Gastrocnemius medialis (tissue), 4 donors: Measurements from ENCODE around the gene PCDH10. TPM values are rescaled to one million over a fixed set of nuclear protein-coding genes. Genes with fewer than 3 reads are reported as not detected.

Source experiments
- ATAC-seq, 2 donors: fragments of 150-250 bp; one replicate each; pipeline ENCODE4 v1.9.1; 2016
- DNase-seq, 2 donors: peaks; one replicate each; pipeline ENCODE4 v3.0.0-alpha.2; 2019
- H3K27ac ChIP-seq, 4 donors: fragments of 200-600 bp; sonication (generic); 1 replicate in 1 of 4; 2 replicates in 3 of 4; pipeline ENCODE4 v1.5.1; 2016 to 2018; ENCODE audit warnings: mild to moderate bottlenecking in 2 of 4, moderate library complexity in 1 of 4
- H3K27me3 ChIP-seq, 3 donors: fragments of 200-600 bp; sonication (generic) in 2 of 3; 1 replicate in 1 of 3; 2 replicates in 2 of 3; pipeline versions ENCODE4 v1.5.1 to v1.6.0; 2016 to 2019; ENCODE audit warnings: mild to moderate bottlenecking in 1 of 3, moderate library complexity in 1 of 3
- H3K36me3 ChIP-seq, 2 donors: fragments of 200-600 bp; sonication (generic) in 1 of 2; one replicate each; pipeline ENCODE4 v1.5.1; 2017 to 2018
- H3K4me1 ChIP-seq, 2 donors: fragments of 200-600 bp; sonication (generic) in 1 of 2; one replicate each; pipeline ENCODE4 v1.5.1; 2016 to 2017; ENCODE audit warnings: mild to moderate bottlenecking in 2 of 2
- H3K4me3 ChIP-seq, 4 donors: fragments of 200-600 bp; sonication (generic) in 3 of 4; 1 replicate in 1 of 4; 2 replicates in 3 of 4; pipeline ENCODE4 v1.5.1; 2016 to 2019; ENCODE audit warnings: mild to moderate bottlenecking in 2 of 4
- H3K9me3 ChIP-seq, 3 donors: fragments of 200-600 bp; sonication (generic) in 2 of 3; 1 replicate in 1 of 3; 2 replicates in 2 of 3; pipeline ENCODE4 v1.5.1; 2016 to 2019
- CTCF ChIP-seq, 5 experiments: fragments of 450-650 bp in 3 of 5; fragments of 200-600 bp in 2 of 5; sonication (generic) in 2 of 5; IDR thresholded peaks in 4 of 5; conservative IDR thresholded peaks in 1 of 5; 1 replicate in 4 of 5; 2 replicates in 1 of 5; pipeline ENCODE4 v1.5.1; 2016 to 2019; ENCODE audit warnings: antibody characterized with exemption in 5 of 5, mild to moderate bottlenecking in 3 of 5, moderate library complexity in 3 of 5
- POLR2A ChIP-seq, 2 donors: fragments of 450-650 bp; IDR thresholded peaks; one replicate each; pipeline ENCODE4 v1.6.1; 2017; ENCODE audit warnings: antibody characterized with exemption in 2 of 2, mild to moderate bottlenecking in 2 of 2, moderate library complexity in 2 of 2
- in situ Hi-C, 4 donors: fragments of 200-750 bp; cut with MboI; loops; one replicate each; pipeline versions ENCODE4 v1.15.0 to v1.8.0; 2017; ENCODE audit warnings: low sequenced_read_pairs in 4 of 4
- intact Hi-C: fragments of 100-400 bp; cut with DNase I; formaldehyde crosslinking; loops from one replicate; pipeline ENCODE4 v1.15.1; 2023; ENCODE audit warnings: low total_unique reads
- total RNA-seq, 4 donors: library from RNA; depleted of rRNA; stranded (reverse); fragments of >200 nt; gene quantifications; one replicate each; pipeline versions ENCODE4 v1.1.0 to v1.2.3, GENCODE V29; 2016

The PCDH10 gene
- total RNA-seq, 4 donors from 2014 or later: 0.04 TPM; not detected in 3

GRCh38 chr4:133151691-133152329 is 2.7 kb downstream of the PCDH10 start:
- H3K27me3 ChIP-seq: peaks cover 62 to 86% (median 86%) of the 10 kb centered on the region in 3 donors
- in situ Hi-C loops: no loop called here
- no peaks in the 10 kb centered on the region for H3K9me3 ChIP-seq
- H3K27ac ChIP-seq: no peak overlapping the region
- no peaks in the 10 kb centered on the region for H3K36me3 ChIP-seq
- DNase-seq: no peak
- H3K4me1 ChIP-seq: peaks cover 26 to 55% of the 10 kb centered on the region in 2 donors
- intact Hi-C loops: no loop called here
- TF ChIP-seq POLR2A (IDR thresholded peaks at IDR 0.05) (no peak), CTCF (IDR thresholded peaks at IDR 0.05 in 4 of 5, conservative IDR thresholded peaks at IDR 0.05 in 1 of 5) (no peak)
- no peak for ATAC-seq
- H3K4me3 ChIP-seq: peak overlapping the region; percentile 16 to 48 (median 36)

DNA sequence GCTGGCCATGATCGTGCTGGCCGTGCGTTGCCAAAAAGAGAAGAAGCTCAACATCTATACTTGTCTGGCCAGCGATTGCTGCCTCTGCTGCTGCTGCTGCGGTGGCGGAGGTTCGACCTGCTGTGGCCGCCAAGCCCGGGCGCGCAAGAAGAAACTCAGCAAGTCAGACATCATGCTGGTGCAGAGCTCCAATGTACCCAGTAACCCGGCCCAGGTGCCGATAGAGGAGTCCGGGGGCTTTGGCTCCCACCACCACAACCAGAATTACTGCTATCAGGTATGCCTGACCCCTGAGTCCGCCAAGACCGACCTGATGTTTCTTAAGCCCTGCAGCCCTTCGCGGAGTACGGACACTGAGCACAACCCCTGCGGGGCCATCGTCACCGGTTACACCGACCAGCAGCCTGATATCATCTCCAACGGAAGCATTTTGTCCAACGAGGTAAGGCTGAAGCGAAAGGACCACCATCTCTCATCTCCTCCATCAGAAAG is 3.3 kb downstream of the PCDH10 start:
- in situ Hi-C loops: no loop called here
- intact Hi-C loops: no loop called here
- Histone ChIP-seq H3K36me3 (no peaks in the 10 kb centered on the region), H3K27ac (no peak overlapping the region), H3K9me3 (no peaks in the 10 kb centered on the region), H3K4me3 (peak overlapping the region in 2 of 4 donors; percentile 46 to 48), H3K4me1 (peaks cover 22 to 49% of the 10 kb centered on the region in 2 donors), H3K27me3 (peaks cover 57 to 81% (median 80%) of the 10 kb centered on the region in 3 donors)
- ATAC-seq (no peak), DNase-seq (no peak)
- TF ChIP-seq CTCF (IDR thresholded peaks at IDR 0.05 in 4 of 5, conservative IDR thresholded peaks at IDR 0.05 in 1 of 5) (no peak), POLR2A (IDR thresholded peaks at IDR 0.05) (no peak)

DNA sequence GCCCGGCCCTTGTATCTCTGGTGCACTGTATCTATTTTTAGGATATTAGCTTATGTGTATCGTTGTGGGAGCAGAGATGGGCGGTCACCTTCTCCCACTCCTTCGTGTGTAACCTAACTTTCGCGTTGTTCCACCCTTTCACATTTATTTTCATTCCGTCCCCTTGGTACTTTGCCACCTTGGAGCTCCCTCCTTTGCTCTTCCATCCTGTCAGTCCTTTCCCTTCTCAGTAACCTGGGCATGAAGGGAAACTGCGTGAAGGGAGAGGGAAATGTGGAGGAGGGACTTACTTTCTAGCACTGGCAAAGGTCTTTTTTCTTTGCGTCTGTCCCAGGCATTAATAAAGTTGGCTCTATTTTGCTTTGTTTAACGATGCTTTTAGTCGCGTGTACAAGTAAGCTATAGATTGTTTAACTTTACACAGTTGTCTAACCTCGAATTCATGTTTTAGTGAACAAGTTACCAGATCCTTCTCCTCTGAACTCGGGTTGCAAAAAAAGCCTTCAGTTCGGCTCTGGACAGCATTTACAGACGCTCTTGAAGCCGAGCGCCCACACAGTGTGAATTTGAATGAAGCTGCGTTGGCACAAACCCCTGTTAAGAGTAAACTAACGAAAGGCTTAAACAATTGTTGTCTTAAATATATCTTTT is 3.9 kb downstream of the PCDH10 start:
- Histone ChIP-seq H3K36me3 (no peaks in the 10 kb centered on the region), H3K27me3 (peaks cover 52 to 75% (median 75%) of the 10 kb centered on the region in 3 donors), H3K9me3 (no peaks in the 10 kb centered on the region), H3K27ac (no peak overlapping the region), H3K4me1 (peaks cover 22 to 48% of the 10 kb centered on the region in 2 donors), H3K4me3 (peak overlapping the region in 1 of 4 donors; percentile 48)
- ATAC-seq (no peak), DNase-seq (no peak)
- no peak for TF ChIP-seq CTCF (IDR thresholded peaks at IDR 0.05 in 4 of 5, conservative IDR thresholded peaks at IDR 0.05 in 1 of 5)
- no peak for TF ChIP-seq POLR2A (IDR thresholded peaks at IDR 0.05)
- in situ Hi-C loops: no loop called here
- intact Hi-C loops: no loop called here

DNA sequence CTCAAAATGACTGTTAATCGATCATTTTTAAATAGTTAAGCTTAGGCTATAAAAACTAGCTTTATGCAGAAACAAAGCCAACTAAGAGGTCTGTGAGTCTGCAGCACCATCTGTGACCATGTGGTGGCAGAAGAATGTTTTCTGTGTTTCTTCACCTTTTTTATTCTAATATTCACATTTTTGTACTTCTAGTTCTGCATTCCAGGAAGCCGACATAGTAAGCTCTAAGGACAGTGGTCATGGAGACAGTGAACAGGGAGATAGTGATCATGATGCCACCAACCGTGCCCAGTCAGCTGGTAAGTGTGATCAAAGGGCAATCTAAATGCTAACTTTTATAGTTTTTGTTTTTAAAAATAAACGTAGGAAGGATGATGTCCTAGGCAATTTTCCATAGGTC is 5.6 kb downstream of the PCDH10 start:
- no peak for TF ChIP-seq CTCF (IDR thresholded peaks at IDR 0.05 in 4 of 5, conservative IDR thresholded peaks at IDR 0.05 in 1 of 5)
- TF ChIP-seq POLR2A (IDR thresholded peaks at IDR 0.05): no peak
- in situ Hi-C loops: no loop called here
- Histone ChIP-seq H3K27me3 (peaks cover 34 to 57% (median 57%) of the 10 kb centered on the region in 3 donors), H3K36me3 (no peaks in the 10 kb centered on the region), H3K9me3 (no peaks in the 10 kb centered on the region), H3K4me1 (peaks cover 7 to 32% of the 10 kb centered on the region in 2 donors), H3K27ac (no peak overlapping the region), H3K4me3 (no peak overlapping the region)
- no peak for ATAC-seq
- intact Hi-C loops: no loop called here
- DNase-seq: no peak
